GM19328 (cell line): ENCODE data around the gene REXO1.
A peak's percentile ranks its signal among the peaks of the same experiment; 100 is the strongest.

Experiments
- ATAC-seq: cut with Tn5 transposase; IDR thresholded peaks from one replicate; pipeline ENCODE4 v1.9.1; 2021; ENCODE audit warnings: mild to moderate bottlenecking, moderate library complexity; ENCODE audit not compliant: unreplicated experiment

REXO1 gene

GRCh38 chr19:1851654-1852580 is 3.6 kb upstream of the REXO1 start:
- no peak for ATAC-seq

GRCh38 chr19:1850809-1851653 is 2.7 kb upstream of the REXO1 start:
- no peak for ATAC-seq

GRCh38 chr19:1849886-1850398 is 1.7 kb upstream of the REXO1 start:
- ATAC-seq: no peak

- no peak for ATAC-seq
Observed at GRCh38 chr19:1849132-1849474, 820 bp upstream of the REXO1 start.

GRCh38 chr19:1847684-1848398 is 442 bp downstream of the REXO1 start:
- ATAC-seq: peak; percentile 6

- ATAC-seq: no peak
Observed at GRCh38 chr19:1847348-1847683, 967 bp downstream of the REXO1 start.

- ATAC-seq: no peak
Observed at GRCh38 chr19:1846517-1847204, 1.6 kb downstream of the REXO1 start.

- ATAC-seq: no peak
Observed at GRCh38 chr19:1845642-1846041, 2.6 kb downstream of the REXO1 start.

GRCh38 chr19:1845125-1845515 is 3.2 kb downstream of the REXO1 start:
- no peak for ATAC-seq

- ATAC-seq: no peak
Observed at GRCh38 chr19:1844513-1845124, 3.7 kb downstream of the REXO1 start.

- no peak for ATAC-seq
Observed at GRCh38 chr19:1843646-1844394, 4.5 kb downstream of the REXO1 start.

- no peak for ATAC-seq
Observed at GRCh38 chr19:1843116-1843515, 5.2 kb downstream of the REXO1 start.

- ATAC-seq: no peak
Observed at GRCh38 chr19:1841209-1841924, 6.9 kb downstream of the REXO1 start.

GRCh38 chr19:1840541-1841115 is 7.7 kb downstream of the REXO1 start:
- ATAC-seq: no peak

GRCh38 chr19:1839658-1840540 is 8.4 kb downstream of the REXO1 start:
- ATAC-seq: no peak

GRCh38 chr19:1837625-1838105 is 10.6 kb downstream of the REXO1 start:
- no peak for ATAC-seq

- ATAC-seq: no peak
Observed at GRCh38 chr19:1837222-1837565, 11.1 kb downstream of the REXO1 start.
